HG02870 (cell line): ENCODE measurements around the gene N4BP2.
"Not testable (repeated sequence)": the region's sequence is repeated elsewhere in the genome, so short reads cannot be mapped to it uniquely, and the experiment has no call there.

Experiments used
- ATAC-seq: cut with Tn5 transposase; IDR thresholded peaks from one replicate; pipeline ENCODE4 v1.9.1; 2021; ENCODE audit warnings: mild to moderate bottlenecking, moderate library complexity; ENCODE audit not compliant: unreplicated experiment

N4BP2 gene

DNA sequence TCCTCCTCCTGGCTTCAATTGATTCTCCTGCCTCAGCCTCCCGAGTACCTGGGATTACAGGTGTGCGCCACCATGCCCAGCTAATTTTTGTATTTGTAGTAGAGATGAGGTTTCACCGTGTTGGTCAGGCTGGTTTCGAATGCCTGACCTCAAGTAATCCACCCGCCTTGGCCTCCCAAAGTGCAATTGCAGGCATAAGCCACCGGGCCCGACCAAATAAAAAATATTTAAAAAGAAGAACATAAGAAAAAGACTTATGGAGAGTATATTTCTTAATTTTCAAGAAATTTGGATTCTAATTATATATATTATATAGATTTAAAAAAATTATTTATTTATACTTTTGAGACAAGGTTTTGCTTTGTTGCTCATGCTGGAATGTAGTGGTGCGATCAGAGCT, 29.8 kb downstream of the N4BP2 start:
- no peak for ATAC-seq

DNA sequence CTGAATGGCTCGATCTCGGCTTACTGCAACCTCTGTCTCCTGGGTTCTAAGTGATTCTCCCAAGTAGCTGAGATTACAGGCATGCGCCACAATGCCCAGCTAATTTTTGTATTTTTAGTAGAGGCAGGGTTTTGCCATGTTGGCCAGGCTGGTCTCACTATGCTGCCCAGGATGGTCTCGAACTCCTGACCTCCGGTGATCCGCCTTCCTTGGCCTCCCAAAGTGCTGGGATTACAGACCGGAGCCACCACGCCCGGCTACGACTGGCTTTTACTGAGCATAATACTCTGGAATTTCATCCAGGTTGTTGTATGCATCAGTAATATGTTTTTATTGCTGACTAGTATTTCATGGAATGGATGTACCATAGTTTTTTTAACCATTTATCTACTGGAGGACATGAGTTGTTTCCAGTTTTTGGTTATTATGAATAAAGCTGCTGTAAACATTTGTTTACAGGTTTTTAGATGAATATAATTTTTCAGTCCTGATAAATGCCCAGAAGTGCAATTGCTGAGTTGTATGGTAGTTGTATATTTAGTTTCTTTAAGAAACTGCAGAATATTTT, 31.2 kb downstream of the N4BP2 start:
- ATAC-seq: no peak

GRCh38 chr4:40093400-40093799, 36.8 kb downstream of the N4BP2 start:
- ATAC-seq: not testable (repeated sequence)

- no peak for ATAC-seq
These were observed 42.4 kb downstream of the N4BP2 start for GRCh38 chr4:40099010-40099409.

GRCh38 chr4:40107150-40107549, 50.5 kb downstream of the N4BP2 start:
- ATAC-seq: not testable (repeated sequence)

- no peak for ATAC-seq
These were observed 55.6 kb downstream of the N4BP2 start for GRCh38 chr4:40112027-40112792.

- no peak for ATAC-seq
These were observed 57.6 kb downstream of the N4BP2 start for GRCh38 chr4:40114206-40114605.

DNA sequence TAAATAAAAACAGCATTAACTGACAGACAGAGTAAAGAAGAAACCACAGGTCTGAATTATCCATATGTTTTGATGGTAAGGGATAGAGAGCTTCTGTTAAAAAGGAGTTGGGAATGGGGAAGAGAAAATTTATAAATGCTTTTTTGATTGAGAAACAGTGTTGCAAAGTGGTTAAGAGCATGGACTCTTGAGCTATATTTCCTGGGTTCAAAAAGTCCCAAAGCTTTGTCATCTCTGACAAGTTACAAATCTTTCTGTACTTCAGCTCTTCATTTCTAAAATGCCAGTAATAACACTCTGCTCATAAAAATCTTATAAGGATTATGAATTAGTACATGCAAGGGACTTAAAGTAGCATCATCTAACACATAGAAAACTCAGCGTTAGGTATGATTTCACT, 62.2 kb downstream of the N4BP2 start:
- ATAC-seq: no peak

- ATAC-seq: no peak
These were observed 62.7 kb downstream of the N4BP2 start for GRCh38 chr4:40119344-40119743.

DNA sequence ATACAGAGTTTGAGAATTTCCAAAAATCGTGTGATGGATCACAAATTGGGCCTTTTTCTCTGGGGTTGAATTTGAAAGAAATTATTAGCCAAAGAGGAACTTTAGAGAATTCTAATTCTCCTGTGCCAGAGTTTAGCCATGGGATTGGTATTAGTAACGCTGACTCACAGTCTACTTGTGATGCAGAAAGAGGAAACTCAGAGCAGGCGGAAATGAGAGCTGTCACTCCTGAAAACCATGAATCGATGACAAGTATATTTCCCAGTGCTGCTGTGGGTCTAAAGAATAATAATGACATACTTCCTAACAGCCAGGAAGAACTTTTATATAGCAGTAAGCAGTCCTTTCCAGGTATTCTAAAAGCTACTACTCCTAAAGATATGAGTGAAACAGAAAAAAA, 64.9 kb downstream of the N4BP2 start:
- no peak for ATAC-seq

DNA sequence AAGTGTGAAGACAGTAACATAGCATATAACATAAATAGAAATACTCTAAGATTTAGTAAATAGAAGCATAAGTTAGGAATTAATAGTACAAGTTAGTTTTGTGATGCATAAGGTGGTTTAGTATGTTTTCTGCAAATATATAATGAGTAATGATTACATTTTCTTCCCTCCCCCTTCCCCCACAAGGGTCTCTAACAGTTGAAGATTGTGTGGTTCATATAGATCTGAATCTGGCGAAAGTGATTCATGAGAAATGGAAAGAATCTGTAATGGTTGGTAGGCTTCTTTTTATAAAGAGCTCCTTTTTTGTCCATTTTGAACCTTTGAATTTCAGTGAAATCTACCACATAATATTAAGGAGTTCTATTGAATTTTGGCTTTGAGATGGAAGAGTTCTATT, 66.3 kb downstream of the N4BP2 start:
- no peak for ATAC-seq

- no peak for ATAC-seq
These were observed 68.0 kb downstream of the N4BP2 start for GRCh38 chr4:40124690-40125089.

DNA sequence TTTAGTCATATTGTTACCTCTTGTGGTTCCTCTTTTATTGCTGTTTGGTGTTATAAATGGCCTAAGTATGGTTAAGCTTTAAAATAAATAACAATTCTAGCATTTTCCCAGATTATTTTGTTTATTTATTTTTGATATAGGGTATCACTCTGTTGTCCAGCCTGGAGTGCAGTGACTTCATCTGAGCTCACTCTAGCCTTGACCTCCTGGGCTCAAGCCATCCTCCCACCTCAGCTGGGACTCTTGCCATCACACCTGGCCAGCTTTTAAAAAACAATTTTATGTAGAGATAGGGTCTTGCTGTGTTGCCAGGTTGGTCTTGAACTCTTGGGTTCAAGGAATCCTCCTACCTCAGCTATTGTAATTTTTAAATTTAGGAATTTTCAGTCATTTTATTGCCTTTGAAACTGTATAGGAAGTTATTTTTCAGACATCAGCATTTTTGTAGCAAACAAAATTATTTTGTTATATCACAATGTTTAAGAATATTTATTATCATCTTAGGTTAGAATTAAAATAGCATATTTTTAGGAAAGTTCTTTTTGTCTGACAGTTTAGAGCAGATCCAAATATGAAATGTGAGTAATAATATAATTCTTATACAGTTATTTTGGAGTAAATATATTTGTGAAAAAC, 73.9 kb downstream of the N4BP2 start:
- no peak for ATAC-seq

DNA sequence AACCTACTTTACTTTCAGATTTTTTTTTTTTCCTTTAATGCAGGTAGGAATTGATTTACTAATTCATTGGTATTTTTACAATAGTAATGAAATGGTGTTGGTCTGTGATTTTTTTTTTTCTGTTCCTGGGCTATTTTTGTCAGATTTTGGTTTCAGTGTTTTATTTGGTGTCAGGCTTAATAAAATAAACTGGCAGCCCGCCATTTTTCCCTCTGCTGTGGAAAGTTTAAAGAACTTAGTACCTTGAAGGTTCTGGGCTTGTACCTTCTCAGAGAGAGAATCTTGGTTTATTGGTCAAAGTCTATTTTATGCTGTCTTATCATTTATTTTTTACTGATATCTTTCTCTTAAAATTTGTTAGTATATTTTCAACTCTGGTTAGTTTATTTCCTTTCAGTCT, 76.2 kb downstream of the N4BP2 start:
- no peak for ATAC-seq

GRCh38 chr4:40134206-40134917, 77.7 kb downstream of the N4BP2 start:
- ATAC-seq: no peak

- not testable (repeated sequence) for ATAC-seq
These were observed 79.6 kb downstream of the N4BP2 start for GRCh38 chr4:40136202-40136601.

DNA sequence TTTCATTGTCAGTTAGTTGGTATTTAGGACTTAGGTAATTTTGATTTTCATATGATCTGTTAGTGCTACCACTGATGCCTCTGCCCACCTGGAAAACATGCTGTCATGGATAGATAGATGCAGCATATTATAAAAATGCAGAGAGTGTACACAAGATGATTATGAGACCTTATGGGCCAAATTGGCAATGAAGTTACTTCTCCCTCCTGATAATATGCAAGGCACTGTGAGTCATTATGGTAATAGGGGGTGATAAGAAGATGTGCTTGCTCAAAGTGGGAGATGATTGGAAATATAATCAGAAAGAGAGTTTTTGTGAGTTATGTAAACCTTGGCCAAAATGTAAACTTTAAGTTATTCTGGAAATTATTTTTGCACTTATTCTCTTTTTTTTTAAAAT, 83.5 kb downstream of the N4BP2 start:
- no peak for ATAC-seq

DNA sequence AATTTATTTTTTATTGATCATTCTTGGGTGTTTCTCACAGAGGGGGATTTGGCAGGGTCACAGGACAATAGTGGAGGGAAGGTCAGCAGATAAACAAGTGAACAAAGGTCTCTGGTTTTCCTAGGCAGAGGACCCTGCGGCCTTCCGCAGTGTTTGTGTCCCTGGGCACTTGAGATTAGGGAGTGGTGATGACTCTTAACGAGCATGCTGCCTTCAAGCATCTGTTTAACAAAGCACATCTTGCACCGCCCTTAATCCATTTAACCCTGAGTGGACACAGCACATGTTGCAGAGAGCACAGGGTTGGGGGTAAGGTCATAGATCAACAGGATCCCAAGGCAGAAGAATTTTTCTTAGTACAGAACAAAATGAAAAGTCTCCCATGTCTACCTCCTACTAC, 83.9 kb downstream of the N4BP2 start:
- not testable (repeated sequence) for ATAC-seq

DNA sequence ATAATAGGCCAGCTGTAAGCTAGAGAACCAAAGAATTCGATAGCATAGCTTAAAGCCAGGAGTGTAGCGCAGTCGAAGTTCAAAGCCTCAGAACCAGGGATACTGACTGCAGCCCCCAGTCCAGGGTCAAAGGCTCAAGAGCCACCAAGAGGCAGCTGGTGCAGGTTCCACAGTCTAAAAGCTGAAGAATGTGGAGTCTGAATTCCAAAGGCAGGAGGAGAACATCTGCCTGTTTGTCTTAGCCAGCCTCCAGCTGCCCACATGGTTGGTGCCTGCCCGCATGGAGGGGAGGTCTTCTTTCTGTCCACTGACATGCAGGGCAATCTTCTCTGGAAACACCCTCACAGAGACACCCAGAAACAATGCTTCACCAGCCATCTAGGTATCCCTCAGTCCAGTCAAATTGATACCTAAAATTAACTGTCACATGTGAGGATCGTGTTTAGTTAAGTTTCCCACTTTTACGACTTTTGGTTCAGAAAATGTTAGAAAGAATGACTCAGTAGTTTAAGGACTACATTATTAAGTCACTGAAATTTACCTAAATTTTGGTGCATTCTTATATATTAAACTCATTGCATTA, 87.4 kb downstream of the N4BP2 start:
- no peak for ATAC-seq

DNA sequence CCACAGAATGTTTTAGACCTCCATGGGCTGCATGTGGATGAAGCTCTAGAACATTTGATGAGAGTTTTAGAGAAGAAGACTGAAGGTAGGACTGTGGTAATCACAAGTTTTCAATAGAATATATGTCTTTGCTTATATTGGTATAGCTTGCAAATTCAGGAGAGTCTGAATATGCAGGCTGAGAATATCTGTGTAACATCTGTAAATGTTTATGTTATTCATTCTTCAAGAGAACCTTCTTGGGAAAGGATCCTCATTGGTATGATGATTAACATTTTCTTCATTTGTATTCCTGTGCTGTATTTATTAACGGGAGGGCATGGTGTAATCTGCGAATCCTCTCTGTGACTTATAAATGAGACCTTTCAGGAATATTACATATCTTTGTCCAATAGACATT, 88.1 kb downstream of the N4BP2 start:
- ATAC-seq: no peak

- not testable (repeated sequence) for ATAC-seq
These were observed 90.8 kb downstream of the N4BP2 start for GRCh38 chr4:40147490-40147889.
